Right kidney (tissue), 1 donor: Measurements from ENCODE around the gene DIPK1B.

Source experiments
- DNase-seq: peaks from one replicate; pipeline ENCODE4 v3.0.0-alpha.2; 2016

DIPK1B gene

GRCh38 chr9:136686534-136686793 lies 25.9 kb upstream of the DIPK1B start:
- DNase-seq = no peak

- peak; percentile 88 for DNase-seq
These were observed 25.3 kb upstream of the DIPK1B start, which contains the start of gene AGPAT2 for GRCh38 chr9:136686794-136687711. Gene AGPAT2 (minus strand): TSS chr9:136687457. CDS start chr9:136687357, 100 bp downstream.

- DNase-seq = no peak
These were observed 24.6 kb upstream of the DIPK1B start for GRCh38 chr9:136687721-136688223.

- DNase-seq = no peak
These were observed 23.9 kb upstream of the DIPK1B start for GRCh38 chr9:136688274-136689107.

- DNase-seq = no peak
These were observed 23.3 kb upstream of the DIPK1B start for GRCh38 chr9:136689108-136689460.

GRCh38 chr9:136690104-136690805 lies 22.1 kb upstream of the DIPK1B start:
- no peak for DNase-seq

GRCh38 chr9:136690806-136691261 lies 21.5 kb upstream of the DIPK1B start:
- no peak for DNase-seq

GRCh38 chr9:136691316-136692184 lies 20.8 kb upstream of the DIPK1B start:
- DNase-seq = no peak

- no peak for DNase-seq
These were observed 19.9 kb upstream of the DIPK1B start for GRCh38 chr9:136692185-136693134.

- no peak for DNase-seq
These were observed 19.3 kb upstream of the DIPK1B start for GRCh38 chr9:136693135-136693489.

- no peak for DNase-seq
These were observed 18.7 kb upstream of the DIPK1B start for GRCh38 chr9:136693490-136694162.

- no peak for DNase-seq
These were observed 18.1 kb upstream of the DIPK1B start for GRCh38 chr9:136694163-136694871.

GRCh38 chr9:136694872-136695247 lies 17.5 kb upstream of the DIPK1B start:
- no peak for DNase-seq

GRCh38 chr9:136695435-136695895 lies 16.9 kb upstream of the DIPK1B start:
- no peak for DNase-seq

GRCh38 chr9:136695955-136696354 lies 16.4 kb upstream of the DIPK1B start:
- no peak for DNase-seq

GRCh38 chr9:136696502-136696901 lies 15.9 kb upstream of the DIPK1B start:
- no peak for DNase-seq

- DNase-seq = peak; percentile 55
These were observed 15.1 kb upstream of the DIPK1B start for GRCh38 chr9:136697146-136697820.

- DNase-seq = no peak
These were observed 14.4 kb upstream of the DIPK1B start for GRCh38 chr9:136697821-136698526.
